ENCODE data around the gene CADM3. TPM values are rescaled to one million over a fixed set of nuclear protein-coding genes. Genes with fewer than 3 reads are reported as not detected.

CADM3 gene
- polyA plus RNA-seq, 3 donors: not detected

- no peak overlapping the region for H3K27ac ChIP-seq (ENCODE audit: low read depth in 1 of 2, low read length in 2 of 2)
- no peaks in the 10 kb centered on the region for H3K79me2 ChIP-seq (ENCODE audit: insufficient read depth, low read length)
- H3K36me3 ChIP-seq (replicated peaks in 1 of 2; ENCODE audit: control insufficient read depth in 1 of 2, insufficient read depth in 2 of 2, low read length in 2 of 2): no peaks in the 10 kb centered on the region
- H3K4me1 Mint-ChIP-seq: peaks cover 17% of the 10 kb centered on the region
- peaks cover 0 to 3% (median 0%) of the 10 kb centered on the region in 7 donors for H3K9me3 Mint-ChIP-seq
- H3K4me2 ChIP-seq (replicated peaks; ENCODE audit: extremely low read depth, low read length, poor library complexity, severe bottlenecking): no peak overlapping the region
- no peaks in the 10 kb centered on the region for H3K9me3 ChIP-seq (replicated peaks in 1 of 2; ENCODE audit: control insufficient read depth in 1 of 2, insufficient read depth in 1 of 2, low read length in 2 of 2)
- peaks cover 0 to 6% of the 10 kb centered on the region in 2 donors for H3K4me1 ChIP-seq (ENCODE audit: control insufficient read depth in 1 of 2, insufficient read depth in 2 of 2, low read length in 2 of 2)
- no peak overlapping the region for H3K4me3 ChIP-seq (replicated peaks in 1 of 3; ENCODE audit: low read depth in 2 of 3, low read length in 3 of 3)
- peak overlapping the region in 1 of 7 donors; percentile 19 for H3K27ac Mint-ChIP-seq
- no peak overlapping the region for H3K4me3 Mint-ChIP-seq
- no peak for TF ChIP-seq CTCF (IDR thresholded peaks at IDR 0.05)
- no peak overlapping the region for H3K9ac ChIP-seq (ENCODE audit: insufficient read depth, low read length, poor library complexity, severe bottlenecking)
- intact Hi-C loops (cut with micrococcal nuclease): no loop called here
- H2AFZ ChIP-seq (ENCODE audit: insufficient read depth, low read depth, low read length, poor library complexity, severe bottlenecking): no peak overlapping the region
- DNase-seq: no peak
- WGBS (ENCODE audit: insufficient coverage): 22% methylated on average over 1 of the region's 7 CpGs
- H3K36me3 Mint-ChIP-seq: no peaks in the 10 kb centered on the region
- H3K27me3 ChIP-seq (ENCODE audit: control insufficient read depth in 2 of 2, insufficient read depth in 2 of 2, low read length in 2 of 2): peaks cover 0 to 19% of the 10 kb centered on the region in 2 donors
- peaks cover 10 to 31% (median 19%) of the 10 kb centered on the region in 3 donors for H3K27me3 Mint-ChIP-seq (ENCODE audit: low read depth in 3 of 3)
- H4K20me1 ChIP-seq (ENCODE audit: insufficient read depth, low read length): no peaks in the 10 kb centered on the region
Observed at GRCh38 chr1:159208175-159208825, 36.9 kb downstream of the CADM3 start.

GRCh38 chr1:159209061-159209460 lies 37.6 kb downstream of the CADM3 start:
- peak overlapping the region in 1 of 2 donors; percentile 22 for H3K4me3 Mint-ChIP-seq
- Histone ChIP-seq H3K9me3 (replicated peaks in 1 of 2; ENCODE audit: control insufficient read depth in 1 of 2, insufficient read depth in 1 of 2, low read length in 2 of 2) (no peaks in the 10 kb centered on the region), H3K36me3 (replicated peaks in 1 of 2; ENCODE audit: control insufficient read depth in 1 of 2, insufficient read depth in 2 of 2, low read length in 2 of 2) (no peaks in the 10 kb centered on the region), H3K4me3 (replicated peaks in 1 of 3; ENCODE audit: low read depth in 2 of 3, low read length in 3 of 3) (no peak overlapping the region), H3K27me3 (ENCODE audit: control insufficient read depth in 2 of 2, insufficient read depth in 2 of 2, low read length in 2 of 2) (peaks cover 0 to 19% of the 10 kb centered on the region in 2 donors), H3K9ac (ENCODE audit: insufficient read depth, low read length, poor library complexity, severe bottlenecking) (no peak overlapping the region), H2AFZ (ENCODE audit: insufficient read depth, low read depth, low read length, poor library complexity, severe bottlenecking) (no peak overlapping the region), H3K4me2 (replicated peaks; ENCODE audit: extremely low read depth, low read length, poor library complexity, severe bottlenecking) (no peak overlapping the region), H3K4me1 (ENCODE audit: control insufficient read depth in 1 of 2, insufficient read depth in 2 of 2, low read length in 2 of 2) (no peaks in the 10 kb centered on the region), H3K79me2 (ENCODE audit: insufficient read depth, low read length) (no peaks in the 10 kb centered on the region), H4K20me1 (ENCODE audit: insufficient read depth, low read length) (no peaks in the 10 kb centered on the region), H3K27ac (ENCODE audit: low read depth in 1 of 2, low read length in 2 of 2) (no peak overlapping the region)
- no peak for TF ChIP-seq CTCF (IDR thresholded peaks at IDR 0.05)
- no peak for DNase-seq
- H3K36me3 Mint-ChIP-seq: no peaks in the 10 kb centered on the region
- H3K27me3 Mint-ChIP-seq (ENCODE audit: low read depth in 3 of 3): peaks cover 10 to 31% (median 21%) of the 10 kb centered on the region in 3 donors
- peaks cover 0 to 4% (median 0%) of the 10 kb centered on the region in 7 donors for H3K9me3 Mint-ChIP-seq
- H3K4me1 Mint-ChIP-seq: peaks cover 9% of the 10 kb centered on the region
- no peak overlapping the region for H3K27ac Mint-ChIP-seq
- 91% methylated on average over 5 of the region's 7 CpGs for WGBS (ENCODE audit: insufficient coverage)
- intact Hi-C loops (cut with micrococcal nuclease): no loop called here
